ENCODE measurements around the gene ALDH9A1.
"Not testable (repeated sequence)": the region's sequence is repeated elsewhere in the genome, so short reads cannot be mapped to it uniquely, and the experiment has no call there.

The ALDH9A1 gene

GRCh38 chr1:165686121-165686970, 12.0 kb downstream of the ALDH9A1 start:
- DNase-seq, result no peak

GRCh38 chr1:165683848-165684485, 14.4 kb downstream of the ALDH9A1 start:
- no peak for DNase-seq

GRCh38 chr1:165680773-165681172, 17.6 kb downstream of the ALDH9A1 start:
- DNase-seq, result not testable (repeated sequence)

GRCh38 chr1:165680303-165680702, 18.1 kb downstream of the ALDH9A1 start:
- DNase-seq, result no peak

- no peak for DNase-seq
Observed at GRCh38 chr1:165679282-165680036, 18.9 kb downstream of the ALDH9A1 start.

- DNase-seq, result no peak
Observed at GRCh38 chr1:165678509-165678908, 19.9 kb downstream of the ALDH9A1 start.

- DNase-seq, result no peak
Observed at GRCh38 chr1:165675794-165676193, 22.6 kb downstream of the ALDH9A1 start.

GRCh38 chr1:165674599-165674998, 23.8 kb downstream of the ALDH9A1 start:
- DNase-seq, result no peak

- no peak for DNase-seq
Observed at GRCh38 chr1:165671526-165671925, 26.8 kb downstream of the ALDH9A1 start.

- DNase-seq, result no peak
Observed at GRCh38 chr1:165668184-165668583, 30.2 kb downstream of the ALDH9A1 start.

- DNase-seq, result no peak
Observed at GRCh38 chr1:165666152-165666825, 32.1 kb downstream of the ALDH9A1 start.

GRCh38 chr1:165662186-165662585, 36.2 kb downstream of the ALDH9A1 start:
- DNase-seq, result no peak

- DNase-seq, result no peak
Observed at GRCh38 chr1:165661703-165662102, 36.7 kb downstream of the ALDH9A1 start.

- no peak for DNase-seq
Observed at GRCh38 chr1:165659581-165659895, 38.8 kb downstream of the ALDH9A1 start.

- not testable (repeated sequence) for DNase-seq
Observed at GRCh38 chr1:165658766-165659580, 39.4 kb downstream of the ALDH9A1 start.

GRCh38 chr1:165650981-165651625, 47.3 kb downstream of the ALDH9A1 start:
- no peak for DNase-seq

- no peak for DNase-seq
Observed at GRCh38 chr1:165648919-165649572, 49.3 kb downstream of the ALDH9A1 start.

- DNase-seq, result no peak
Observed at GRCh38 chr1:165647970-165648369, 50.4 kb downstream of the ALDH9A1 start.

- no peak for DNase-seq
Observed at GRCh38 chr1:165647517-165647916, 50.8 kb downstream of the ALDH9A1 start.

- no peak for DNase-seq
Observed at GRCh38 chr1:165645654-165646366, 52.6 kb downstream of the ALDH9A1 start.

All from NCI-H1048 (cell line).